Right atrium auricular region (tissue), 2 donors: ENCODE measurements around the gene DNAI2. TPM values are rescaled to one million over a fixed set of nuclear protein-coding genes. Genes with fewer than 3 reads are reported as not detected.
A peak's percentile ranks its signal among the peaks of the same experiment; 100 is the strongest.

Experiments used
- DNase-seq: peaks from one replicate; pipeline ENCODE4 v3.0.0-alpha.2; 2019; ENCODE audit warnings: low spot score
- H3K27ac ChIP-seq, 2 donors: fragments of 200-600 bp; sonication (generic); 1 replicate in 1 of 2; 2 replicates in 1 of 2; pipeline ENCODE4 v1.5.1; 2016 to 2019
- H3K27me3 ChIP-seq, 2 donors: fragments of 200-600 bp; sonication (generic); one replicate each; pipeline versions ENCODE4 v1.5.1 to v1.6.0; 2017 to 2019
- H3K36me3 ChIP-seq: fragments of 200-600 bp; sonication (generic); one replicate; pipeline ENCODE4 v1.5.1; 2016
- H3K4me1 ChIP-seq, 2 donors: fragments of 200-600 bp; sonication (generic); one replicate each; pipeline versions ENCODE4 v1.5.1 to v1.6.0; 2017 to 2019
- H3K4me3 ChIP-seq, 2 donors: fragments of 200-600 bp; sonication (generic); 1 replicate in 1 of 2; 2 replicates in 1 of 2; pipeline ENCODE4 v1.5.1; 2017 to 2019; ENCODE audit warnings: mild to moderate bottlenecking in 1 of 2, moderate library complexity in 1 of 2
- H3K9me3 ChIP-seq, 2 donors: fragments of 200-600 bp; sonication (generic); one replicate each; pipeline ENCODE4 v1.5.1; 2019
- CTCF ChIP-seq, 2 donors: fragments of 200-600 bp; sonication (generic); IDR thresholded peaks; one replicate each; pipeline ENCODE4 v1.5.1; 2019; ENCODE audit warnings: antibody characterized with exemption in 2 of 2
- total RNA-seq, 2 donors: library from RNA; depleted of rRNA; stranded (reverse); fragments of >200 nt; gene quantifications; one replicate each; pipeline ENCODE4 v1.1.0, GENCODE V29; 2016

Gene DNAI2
- total RNA-seq, 2 donors from 2014 or later: not detected

- DNase-seq: no peak
- no peak overlapping the region for H3K4me3 ChIP-seq
- no peak overlapping the region for H3K27ac ChIP-seq
- TF ChIP-seq CTCF (IDR thresholded peaks at IDR 0.05): no peak
- H3K36me3 ChIP-seq: no peaks in the 10 kb centered on the region
- peaks cover 0 to 13% of the 10 kb centered on the region in 2 donors for H3K4me1 ChIP-seq
- H3K9me3 ChIP-seq: no peaks in the 10 kb centered on the region
- H3K27me3 ChIP-seq: peaks cover 3 to 10% of the 10 kb centered on the region in 2 donors
These were observed 79.5 kb downstream of the DNAI2 start for GRCh38 chr17:74353446-74354060.

GRCh38 chr17:74354123-74354522 lies 80.1 kb downstream of the DNAI2 start:
- peaks cover 3 to 10% of the 10 kb centered on the region in 2 donors for H3K27me3 ChIP-seq
- DNase-seq: no peak
- H3K4me1 ChIP-seq: peaks cover 0 to 13% of the 10 kb centered on the region in 2 donors
- no peak overlapping the region for H3K27ac ChIP-seq
- H3K4me3 ChIP-seq: no peak overlapping the region
- no peaks in the 10 kb centered on the region for H3K9me3 ChIP-seq
- H3K36me3 ChIP-seq: no peaks in the 10 kb centered on the region
- TF ChIP-seq CTCF (IDR thresholded peaks at IDR 0.05): peak in 1 of 2 donors; percentile 65

- Histone ChIP-seq H3K27me3 (peaks cover 3 to 11% of the 10 kb centered on the region in 2 donors), H3K9me3 (no peaks in the 10 kb centered on the region), H3K4me3 (no peak overlapping the region), H3K27ac (no peak overlapping the region), H3K4me1 (peaks cover 0 to 13% of the 10 kb centered on the region in 2 donors), H3K36me3 (no peaks in the 10 kb centered on the region)
- no peak for DNase-seq
- no peak for TF ChIP-seq CTCF (IDR thresholded peaks at IDR 0.05)
These were observed 80.5 kb downstream of the DNAI2 start for GRCh38 chr17:74354561-74354960.

GRCh38 chr17:74355065-74355464 lies 81.0 kb downstream of the DNAI2 start:
- Histone ChIP-seq H3K4me3 (no peak overlapping the region), H3K9me3 (no peaks in the 10 kb centered on the region), H3K27ac (no peak overlapping the region), H3K36me3 (no peaks in the 10 kb centered on the region), H3K27me3 (peaks cover 3 to 16% of the 10 kb centered on the region in 2 donors), H3K4me1 (peaks cover 0 to 13% of the 10 kb centered on the region in 2 donors)
- DNase-seq: no peak
- no peak for TF ChIP-seq CTCF (IDR thresholded peaks at IDR 0.05)

GRCh38 chr17:74356646-74357465 lies 82.8 kb downstream of the DNAI2 start:
- no peak overlapping the region for H3K27ac ChIP-seq
- no peaks in the 10 kb centered on the region for H3K36me3 ChIP-seq
- TF ChIP-seq CTCF (IDR thresholded peaks at IDR 0.05): no peak
- peaks cover 3 to 16% of the 10 kb centered on the region in 2 donors for H3K27me3 ChIP-seq
- H3K4me1 ChIP-seq: peaks cover 0 to 22% of the 10 kb centered on the region in 2 donors
- no peaks in the 10 kb centered on the region for H3K9me3 ChIP-seq
- no peak for DNase-seq
- peak overlapping the region in 1 of 2 donors; percentile 40 for H3K4me3 ChIP-seq
